Omental fat pad (tissue), 4 donors: ENCODE data around the gene TTC33. TPM values are rescaled to one million over a fixed set of nuclear protein-coding genes. Genes with fewer than 3 reads are reported as not detected.

Experiments used
- ATAC-seq: fragments of 150-250 bp; one replicate; pipeline ENCODE4 v1.9.1; 2016; ENCODE audit warnings: mild to moderate bottlenecking, moderate library complexity; ENCODE audit not compliant: low FRiP score
- DNase-seq: peaks from one replicate; pipeline ENCODE4 v3.0.0-alpha.2; 2019; ENCODE audit warnings: low spot score
- CTCF ChIP-seq, 3 donors: fragments of 450-650 bp; IDR thresholded peaks; one replicate each; pipeline ENCODE4 v1.5.1; 2016 to 2017; ENCODE audit warnings: antibody characterized with exemption in 3 of 3, mild to moderate bottlenecking in 3 of 3, moderate library complexity in 2 of 3
- total RNA-seq, 4 donors: library from RNA; depleted of rRNA; stranded (reverse); fragments of >200 nt; gene quantifications; one replicate each; pipeline ENCODE4 v1.1.0, GENCODE V29; 2016

The TTC33 gene
- total RNA-seq, 4 donors from 2014 or later = 8.3 to 15.4 (median 9.3) TPM

- ATAC-seq (peak; percentile 82), DNase-seq (peak; percentile 68)
- no peak for TF ChIP-seq CTCF (IDR thresholded peaks at IDR 0.05)
These were observed 76.4 kb downstream of the TTC33 start for GRCh38 chr5:40679148-40679912.

GRCh38 chr5:40678460-40679147 lies 77.2 kb downstream of the TTC33 start:
- DNase-seq = no peak
- TF ChIP-seq CTCF (IDR thresholded peaks at IDR 0.05) = no peak
- no peak for ATAC-seq

- TF ChIP-seq CTCF (IDR thresholded peaks at IDR 0.05) = no peak
- ATAC-seq (no peak), DNase-seq (no peak)
These were observed 77.7 kb downstream of the TTC33 start for GRCh38 chr5:40678026-40678425.

- DNase-seq (no peak), ATAC-seq (no peak)
- no peak for TF ChIP-seq CTCF (IDR thresholded peaks at IDR 0.05)
These were observed 78.3 kb downstream of the TTC33 start for GRCh38 chr5:40677456-40677855.

GRCh38 chr5:40676613-40677343 lies 79.0 kb downstream of the TTC33 start:
- DNase-seq (no peak), ATAC-seq (peak; percentile 49)
- no peak for TF ChIP-seq CTCF (IDR thresholded peaks at IDR 0.05)

GRCh38 chr5:40675396-40676133 lies 80.2 kb downstream of the TTC33 start:
- TF ChIP-seq CTCF (IDR thresholded peaks at IDR 0.05) = no peak
- ATAC-seq (no peak), DNase-seq (no peak)
